ENCODE results near the gene CFAP68. TPM values are rescaled to one million over a fixed set of nuclear protein-coding genes. Genes with fewer than 3 reads are reported as not detected.

The CFAP68 gene
- total RNA-seq, 4 donors from 2014 or later = 24.7 to 47.1 (median 38.0) TPM

DNA sequence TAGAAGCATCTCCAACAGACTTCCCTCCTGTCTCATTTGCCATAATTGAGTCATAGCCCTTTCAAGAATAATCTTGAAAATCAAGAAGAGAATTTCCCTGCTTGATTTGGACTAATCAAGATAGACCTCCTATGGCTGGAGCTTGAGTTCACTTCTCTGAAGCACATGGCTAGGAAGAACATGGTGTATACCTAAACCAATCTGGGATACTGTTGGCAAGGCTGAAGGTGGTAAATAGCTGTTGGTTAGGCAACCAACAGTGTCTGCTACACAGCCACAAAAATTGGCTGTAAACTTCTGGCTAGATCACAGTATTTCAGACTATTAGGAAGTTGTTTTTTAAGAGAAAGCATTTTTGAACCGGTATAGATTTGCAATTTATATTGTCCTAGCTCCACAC is 27.3 kb downstream of the CFAP68 start:
- H3K27ac ChIP-seq = peak overlapping the region in 1 of 3 donors; percentile 17
- intact Hi-C loops (cut with DNase I) = no loop called here

DNA sequence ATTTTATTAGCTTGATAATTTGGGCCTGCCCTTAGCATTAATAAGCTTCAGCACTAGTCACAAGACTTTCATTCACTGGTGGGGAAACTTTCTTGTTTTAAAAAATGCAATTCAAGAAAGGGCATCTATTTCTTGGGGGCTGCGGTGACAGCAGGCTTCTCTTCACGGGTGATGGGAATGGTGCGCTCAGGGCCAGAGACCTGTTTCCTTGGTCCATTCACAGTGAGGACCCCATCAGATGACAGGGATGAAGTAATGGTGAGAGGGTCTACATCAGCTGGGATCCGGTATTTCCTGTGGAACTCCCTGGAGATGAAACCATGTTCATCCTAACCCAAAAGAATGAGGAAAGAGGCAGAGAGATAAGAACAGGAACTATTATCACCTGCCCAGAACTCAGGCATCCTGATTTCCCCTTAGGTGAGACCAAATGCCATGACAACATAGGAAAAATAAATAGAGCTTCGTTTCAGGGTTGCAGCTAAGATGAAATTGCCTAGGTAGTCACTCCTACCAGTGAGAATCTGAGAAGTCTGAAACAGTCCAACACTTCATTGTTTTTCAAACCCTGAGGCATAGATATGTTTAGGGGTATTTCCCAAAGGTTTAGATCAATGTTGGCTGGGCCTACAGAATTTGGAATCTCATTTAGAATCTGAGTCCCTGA is 29.4 kb downstream of the CFAP68 start:
- no peak overlapping the region for H3K4me3 ChIP-seq (replicated peaks in 1 of 3)
- H3K9me3 ChIP-seq = no peaks in the 10 kb centered on the region
- H3K36me3 ChIP-seq = peaks cover 0 to 7% of the 10 kb centered on the region in 2 donors
- 80 to 88% methylated on average over 5 of the region's 5 CpGs for WGBS, 2 donors
- TF ChIP-seq POLR2A (IDR thresholded peaks at IDR 0.05) = no peak
- TF ChIP-seq, protein P1, sequence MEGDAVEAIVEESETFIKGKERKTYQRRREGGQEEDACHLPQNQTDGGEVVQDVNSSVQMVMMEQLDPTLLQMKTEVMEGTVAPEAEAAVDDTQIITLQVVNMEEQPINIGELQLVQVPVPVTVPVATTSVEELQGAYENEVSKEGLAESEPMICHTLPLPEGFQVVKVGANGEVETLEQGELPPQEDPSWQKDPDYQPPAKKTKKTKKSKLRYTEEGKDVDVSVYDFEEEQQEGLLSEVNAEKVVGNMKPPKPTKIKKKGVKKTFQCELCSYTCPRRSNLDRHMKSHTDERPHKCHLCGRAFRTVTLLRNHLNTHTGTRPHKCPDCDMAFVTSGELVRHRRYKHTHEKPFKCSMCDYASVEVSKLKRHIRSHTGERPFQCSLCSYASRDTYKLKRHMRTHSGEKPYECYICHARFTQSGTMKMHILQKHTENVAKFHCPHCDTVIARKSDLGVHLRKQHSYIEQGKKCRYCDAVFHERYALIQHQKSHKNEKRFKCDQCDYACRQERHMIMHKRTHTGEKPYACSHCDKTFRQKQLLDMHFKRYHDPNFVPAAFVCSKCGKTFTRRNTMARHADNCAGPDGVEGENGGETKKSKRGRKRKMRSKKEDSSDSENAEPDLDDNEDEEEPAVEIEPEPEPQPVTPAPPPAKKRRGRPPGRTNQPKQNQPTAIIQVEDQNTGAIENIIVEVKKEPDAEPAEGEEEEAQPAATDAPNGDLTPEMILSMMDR (IDR thresholded peaks at IDR 0.05) = no peak
- H3K27me3 ChIP-seq = no peaks in the 10 kb centered on the region
- no peak for DNase-seq
- intact Hi-C loops (cut with DNase I) = no loop called here
- peaks cover 30 to 35% of the 10 kb centered on the region in 2 donors for H3K4me1 ChIP-seq
- H3K27ac ChIP-seq = peak overlapping the region; percentile 98 to 100 (median 98)

More for the DNA sequence above, 27.3 kb downstream of the CFAP68 start:
- TF ChIP-seq POLR2A (IDR thresholded peaks at IDR 0.05) = no peak
- TF ChIP-seq, protein P1 (IDR thresholded peaks at IDR 0.05) = no peak
- Histone ChIP-seq H3K27me3 (no peaks in the 10 kb centered on the region), H3K4me3 (replicated peaks in 1 of 3) (no peak overlapping the region), H3K4me1 (peaks cover 12 to 17% of the 10 kb centered on the region in 2 donors), H3K36me3 (peaks cover 0 to 7% of the 10 kb centered on the region in 2 donors), H3K9me3 (no peaks in the 10 kb centered on the region)
- DNase-seq = no peak
- 79 to 88% methylated on average over 1 of the region's 1 CpG for whole genome bisulfite sequencing, 2 donors

DNA sequence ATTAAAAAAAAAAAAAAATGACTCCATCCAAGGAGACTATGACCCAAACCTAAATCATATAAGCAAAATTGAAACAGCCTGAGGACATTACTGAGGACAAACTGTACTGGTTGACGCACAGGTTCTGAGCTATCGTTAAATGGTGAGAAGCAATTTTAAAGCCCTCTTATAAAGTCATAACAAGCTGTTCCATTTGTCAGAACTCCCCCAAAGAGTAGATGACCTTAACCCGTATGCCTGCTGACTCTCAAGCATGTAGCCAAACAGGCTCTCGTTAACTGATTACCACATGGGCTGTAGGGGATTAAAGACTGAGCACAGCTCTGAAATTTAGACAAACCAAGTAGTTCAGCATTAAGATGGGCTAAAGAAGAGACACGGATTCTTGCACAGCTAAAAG is 30.0 kb downstream of the CFAP68 start:
- Histone ChIP-seq H3K9me3 (no peaks in the 10 kb centered on the region), H3K27me3 (no peaks in the 10 kb centered on the region), H3K27ac (peak overlapping the region; percentile 98 to 100 (median 98)), H3K36me3 (peaks cover 0 to 7% of the 10 kb centered on the region in 2 donors), H3K4me3 (replicated peaks in 1 of 3) (peak overlapping the region in 1 of 3 donors; percentile 45), H3K4me1 (peaks cover 36 to 41% of the 10 kb centered on the region in 2 donors)
- WGBS, 2 donors = 64 to 78% methylated on average over 5 of the region's 5 CpGs
- intact Hi-C loops (cut with DNase I) = no loop called here
- DNase-seq = no peak
- no peak for TF ChIP-seq POLR2A (IDR thresholded peaks at IDR 0.05)

DNA sequence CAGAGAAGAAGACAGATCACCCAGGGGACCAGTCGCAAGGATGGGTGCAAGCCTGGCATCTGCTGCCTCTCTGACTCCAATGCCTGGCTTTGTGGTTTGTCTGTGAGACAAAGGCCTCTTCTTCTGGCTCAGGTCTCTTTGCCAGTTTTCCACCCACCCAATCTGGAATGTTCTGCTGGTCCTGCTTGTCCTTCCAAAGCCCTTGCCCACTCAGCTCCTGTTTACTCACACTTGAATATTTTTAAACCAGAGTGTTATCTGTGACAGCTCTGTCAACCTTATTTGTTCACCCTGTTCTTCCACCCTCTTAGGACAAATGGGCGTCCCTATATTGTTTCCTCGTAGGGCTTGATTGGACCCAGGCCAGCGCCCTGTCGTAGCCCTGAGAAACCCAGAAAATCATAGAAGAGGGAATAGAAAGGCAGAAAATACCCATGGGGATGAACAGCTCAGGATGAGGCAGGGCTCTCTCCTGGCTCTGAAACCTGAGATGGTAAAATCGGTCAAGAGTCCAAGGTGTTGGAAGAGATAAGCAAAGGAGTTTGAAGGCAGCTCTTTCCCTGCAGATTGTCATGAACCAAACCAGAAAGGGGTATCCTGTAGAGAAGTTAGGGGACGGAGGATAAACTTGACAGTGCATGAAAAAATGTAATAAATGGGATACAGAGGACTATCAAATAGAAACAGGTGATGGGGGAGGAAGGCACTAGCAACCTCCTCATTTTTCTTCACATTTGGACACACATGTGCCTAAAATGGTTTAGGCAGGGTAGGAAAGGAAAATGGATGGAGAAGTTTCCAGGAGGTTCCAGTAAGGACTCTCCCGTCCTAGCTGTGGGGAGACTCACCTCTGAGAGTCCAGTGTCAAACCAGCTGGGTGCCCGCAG is 31.6 kb downstream of the CFAP68 start:
- peak overlapping the region in 2 of 3 donors; percentile 32 to 45 for H3K4me3 ChIP-seq (replicated peaks in 1 of 3)
- 58 to 65% methylated on average over 9 of the region's 9 CpGs for WGBS, 2 donors
- TF ChIP-seq, protein P1 (IDR thresholded peaks at IDR 0.05) = no peak
- TF ChIP-seq POLR2A (IDR thresholded peaks at IDR 0.05) = peak in 1 of 2 donors; percentile 19
- H3K27me3 ChIP-seq = no peaks in the 10 kb centered on the region
- peaks cover 0 to 7% of the 10 kb centered on the region in 2 donors for H3K36me3 ChIP-seq
- peak overlapping the region; percentile 98 to 100 (median 98) for H3K27ac ChIP-seq
- peak; percentile 23 to 30 for DNase-seq
- H3K4me1 ChIP-seq = peaks cover 44 to 47% of the 10 kb centered on the region in 2 donors
- intact Hi-C loops (cut with DNase I) = no loop called here
- no peaks in the 10 kb centered on the region for H3K9me3 ChIP-seq

DNA sequence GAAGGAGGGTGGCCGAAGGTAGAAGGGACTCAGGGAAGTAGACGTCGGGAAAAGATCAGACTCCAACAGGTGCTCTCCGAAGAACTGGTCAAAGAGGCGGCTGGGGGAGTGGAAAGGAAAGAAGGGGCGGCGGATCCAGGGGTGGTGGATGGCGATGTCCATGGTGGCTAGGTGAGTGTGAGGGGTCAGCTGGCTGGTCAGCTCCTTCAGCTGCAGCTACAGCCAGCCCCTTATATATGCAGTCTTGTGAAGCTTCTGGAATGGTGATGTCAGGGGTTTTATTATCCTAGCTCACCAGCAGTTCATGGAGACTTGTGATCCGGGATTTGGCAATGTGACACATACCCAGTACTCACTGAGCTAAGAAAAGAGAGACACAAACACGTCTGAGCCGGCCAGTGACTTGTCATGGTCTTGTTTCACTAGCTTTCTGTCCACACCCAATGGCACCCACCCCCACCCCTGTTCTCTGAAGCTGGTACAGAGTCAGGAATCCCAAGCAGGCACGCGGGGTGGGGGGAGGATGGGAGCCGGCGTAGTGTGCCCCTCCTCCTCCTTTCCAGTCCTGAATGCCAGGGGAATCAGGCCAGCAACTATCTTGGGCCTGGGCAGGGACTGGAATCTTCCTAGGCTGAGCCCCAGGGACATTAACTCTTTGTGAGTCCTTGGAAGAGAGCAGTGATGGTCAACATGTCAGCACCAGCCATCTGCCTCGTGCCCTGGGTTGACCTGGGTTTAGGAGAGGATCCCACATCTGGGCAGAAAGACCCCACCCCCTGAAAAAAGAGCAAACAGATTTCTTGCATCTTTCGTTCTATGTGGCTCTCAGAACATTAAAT is 32.4 kb downstream of the CFAP68 start, which contains the start of gene CRYAB:
CRYAB (minus strand) TSS at position 208 of the 839 bp plus-strand sequence; CDS start at position 162, 46 bp downstream.
- intact Hi-C loops (cut with DNase I) = no loop called here
- 37 to 38% methylated on average over 15 to 17 of the region's 17 CpGs for WGBS, 2 donors
- DNase-seq = peak; percentile 99 to 100
- peaks cover 52 to 56% of the 10 kb centered on the region in 2 donors for H3K4me1 ChIP-seq
- H3K36me3 ChIP-seq = peaks cover 0 to 7% of the 10 kb centered on the region in 2 donors
- TF ChIP-seq POLR2A (IDR thresholded peaks at IDR 0.05) = peak; percentile 92 to 96
- TF ChIP-seq, protein P1 (IDR thresholded peaks at IDR 0.05) = no peak
- H3K27me3 ChIP-seq = no peaks in the 10 kb centered on the region
- peak within 1 kb of the TSS in 2 of 3 donors; percentile 32 to 45 for H3K4me3 ChIP-seq (replicated peaks in 1 of 3)
- H3K9me3 ChIP-seq = no peaks in the 10 kb centered on the region
- peak within 1 kb of the TSS; percentile 98 to 100 (median 98) for H3K27ac ChIP-seq

All from thyroid gland (tissue), 4 donors.